ENCODE results near the gene TIMM13. TPM values are rescaled to one million over a fixed set of nuclear protein-coding genes. Genes with fewer than 3 reads are reported as not detected.

The TIMM13 gene
- polyA plus RNA-seq, 1 donor (not counting 4 experiments of a cell fraction or from before 2014, with no cell fraction given), result 45.0 TPM

GRCh38 chr19:2411709-2412108 lies 15.7 kb downstream of the TIMM13 start:
- H3K36me3 ChIP-seq (ENCODE audit: control insufficient read depth in 2 of 2, extremely low read depth in 1 of 2, insufficient read depth in 2 of 2, low read length in 2 of 2), result peaks cover 0 to 4% of the 10 kb centered on the region in 2 experiments
- H3K27me3 ChIP-seq (ENCODE audit: control insufficient read depth, extremely low read depth, insufficient read depth, low read length), result no peaks in the 10 kb centered on the region
- DNase-seq (ENCODE audit: low read depth, low spot score), result no peak
- no peak overlapping the region for H3K9ac ChIP-seq (ENCODE audit: control insufficient read depth, extremely low read depth, insufficient read depth, low read length)
- dilution Hi-C loops (cut with MboI; ENCODE audit: extremely low pct_ligation_motif_present, low sequenced_read_pairs), result no loop called here
- H4K20me1 ChIP-seq (ENCODE audit: control insufficient read depth, extremely low read depth, insufficient read depth, low read length), result no peaks in the 10 kb centered on the region
- no peaks in the 10 kb centered on the region for H3K79me2 ChIP-seq (ENCODE audit: control insufficient read depth, insufficient read depth, low read length)
- H2AFZ ChIP-seq (ENCODE audit: control insufficient read depth, low read length), result no peak overlapping the region
- TF ChIP-seq CTCF (optimal IDR thresholded peaks at IDR 0.05 in 1 of 3, IDR thresholded peaks at IDR 0.05 in 1 of 3, conservative IDR thresholded peaks at IDR 0.05 in 1 of 3; ENCODE audit: extremely low read depth in 1 of 3, insufficient read depth in 2 of 3, low read length in 3 of 3) (no peak), EZH2 (IDR thresholded peaks at IDR 0.05; ENCODE audit: low read length) (no peak)
- no peak overlapping the region for H3K27ac ChIP-seq (ENCODE audit: control insufficient read depth, insufficient read depth, low read length)
- H3K9me1 ChIP-seq (ENCODE audit: control insufficient read depth, extremely low read depth, insufficient read depth, low read length), result no peaks in the 10 kb centered on the region
- H3K4me1 ChIP-seq (ENCODE audit: control insufficient read depth, extremely low read depth, insufficient read depth, low read length), result no peaks in the 10 kb centered on the region
- FAIRE-seq, result no peak
- peaks cover 2% of the 10 kb centered on the region for H3K9me3 ChIP-seq (ENCODE audit: control insufficient read depth, low read depth, low read length)
- H3K4me3 ChIP-seq (ENCODE audit: control insufficient read depth in 2 of 3, extremely low read depth in 1 of 3, insufficient read depth in 2 of 3, low read depth in 1 of 3, low read length in 3 of 3), result no peak overlapping the region
- no peak overlapping the region for H3K4me2 ChIP-seq (ENCODE audit: control insufficient read depth, extremely low read depth, insufficient read depth, low read depth, low read length)

- Histone ChIP-seq H3K9ac (ENCODE audit: control insufficient read depth, extremely low read depth, insufficient read depth, low read length) (no peak overlapping the region), H3K27ac (ENCODE audit: control insufficient read depth, insufficient read depth, low read length) (no peak overlapping the region), H3K27me3 (ENCODE audit: control insufficient read depth, extremely low read depth, insufficient read depth, low read length) (no peaks in the 10 kb centered on the region), H3K9me3 (ENCODE audit: control insufficient read depth, low read depth, low read length) (peaks cover 2% of the 10 kb centered on the region), H3K9me1 (ENCODE audit: control insufficient read depth, extremely low read depth, insufficient read depth, low read length) (no peaks in the 10 kb centered on the region), H2AFZ (ENCODE audit: control insufficient read depth, low read length) (no peak overlapping the region), H4K20me1 (ENCODE audit: control insufficient read depth, extremely low read depth, insufficient read depth, low read length) (no peaks in the 10 kb centered on the region), H3K79me2 (ENCODE audit: control insufficient read depth, insufficient read depth, low read length) (no peaks in the 10 kb centered on the region), H3K4me2 (ENCODE audit: control insufficient read depth, extremely low read depth, insufficient read depth, low read depth, low read length) (no peak overlapping the region), H3K4me1 (ENCODE audit: control insufficient read depth, extremely low read depth, insufficient read depth, low read length) (no peaks in the 10 kb centered on the region), H3K36me3 (ENCODE audit: control insufficient read depth in 2 of 2, extremely low read depth in 1 of 2, insufficient read depth in 2 of 2, low read length in 2 of 2) (no peaks in the 10 kb centered on the region), H3K4me3 (ENCODE audit: control insufficient read depth in 2 of 3, extremely low read depth in 1 of 3, insufficient read depth in 2 of 3, low read depth in 1 of 3, low read length in 3 of 3) (no peak overlapping the region)
- no peak for DNase-seq (ENCODE audit: low read depth, low spot score)
- no peak for TF ChIP-seq EZH2 (IDR thresholded peaks at IDR 0.05; ENCODE audit: low read length)
- TF ChIP-seq CTCF (optimal IDR thresholded peaks at IDR 0.05 in 1 of 3, IDR thresholded peaks at IDR 0.05 in 1 of 3, conservative IDR thresholded peaks at IDR 0.05 in 1 of 3; ENCODE audit: extremely low read depth in 1 of 3, insufficient read depth in 2 of 3, low read length in 3 of 3), result no peak
- FAIRE-seq, result no peak
- dilution Hi-C loops (cut with MboI; ENCODE audit: extremely low pct_ligation_motif_present, low sequenced_read_pairs), result no loop called here
Measured at GRCh38 chr19:2410023-2410422, 17.4 kb downstream of the TIMM13 start.
